ENCODE results near the gene HTR3E. TPM values are rescaled to one million over a fixed set of nuclear protein-coding genes. Genes with fewer than 3 reads are reported as not detected.
A peak's percentile ranks its signal among the peaks of the same experiment; 100 is the strongest.

Gene HTR3E
- polyA plus RNA-seq, 1 donor: not detected

- DNase-seq: no peak
Measured at GRCh38 chr3:184155644-184156521, 59.0 kb downstream of the HTR3E start.

- peak; percentile 66 for DNase-seq
Measured at GRCh38 chr3:184156522-184156955, 59.7 kb downstream of the HTR3E start.

Other genes with a start within 250 kb of the HTR3E start
- gene PARL, start 212.2 kb upstream of the HTR3E start, polyA plus RNA-seq (ENCODE audit: insufficient read length): 60.0 TPM
- gene ABCC5, start 79.2 kb upstream of the HTR3E start, polyA plus RNA-seq (ENCODE audit: insufficient read length): 68.0 TPM
- gene HTR3D, start 65.3 kb upstream of the HTR3E start, polyA plus RNA-seq (ENCODE audit: insufficient read length): not detected
- gene HTR3C, start 44.0 kb upstream of the HTR3E start, polyA plus RNA-seq (ENCODE audit: insufficient read length): not detected
- 54.6 TPM for gene EIF2B5, start 38.3 kb downstream of the HTR3E start, polyA plus RNA-seq (ENCODE audit: insufficient read length)
- gene DVL3, start 58.3 kb downstream of the HTR3E start, polyA plus RNA-seq (ENCODE audit: insufficient read length): 83.6 TPM
- 380 TPM for gene AP2M1, start 77.8 kb downstream of the HTR3E start, polyA plus RNA-seq (ENCODE audit: insufficient read length)
- gene ABCF3, start 89.1 kb downstream of the HTR3E start, polyA plus RNA-seq (ENCODE audit: insufficient read length): 65.4 TPM
- 2.2 TPM for gene VWA5B2, start 132.5 kb downstream of the HTR3E start, polyA plus RNA-seq (ENCODE audit: insufficient read length)
- gene ALG3, start 151.9 kb downstream of the HTR3E start, polyA plus RNA-seq (ENCODE audit: insufficient read length): 37.0 TPM
- 2.2 TPM for gene EEF1AKMT4, start 152.6 kb downstream of the HTR3E start, polyA plus RNA-seq (ENCODE audit: insufficient read length)
- 0.25 TPM for gene CAMK2N2, start 164.5 kb downstream of the HTR3E start, polyA plus RNA-seq (ENCODE audit: insufficient read length)
- gene ECE2, start 179.0 kb downstream of the HTR3E start, polyA plus RNA-seq (ENCODE audit: insufficient read length): not detected
- gene PSMD2, start 202.2 kb downstream of the HTR3E start, polyA plus RNA-seq (ENCODE audit: insufficient read length): 252 TPM
- gene EIF4G1, start 217.5 kb downstream of the HTR3E start, polyA plus RNA-seq (ENCODE audit: insufficient read length): 178 TPM
- 9.9 TPM for gene FAM131A, start 240.5 kb downstream of the HTR3E start, polyA plus RNA-seq (ENCODE audit: insufficient read length)